ENCODE measurements around the gene JMJD7. TPM values are rescaled to one million over a fixed set of nuclear protein-coding genes. Genes with fewer than 3 reads are reported as not detected.
A peak's percentile ranks its signal among the peaks of the same experiment; 100 is the strongest.

The JMJD7 gene
- total and polyA plus RNA-seq, 10 donors = 3.2 to 20.1 (median 10.7) TPM

GRCh38 chr15:41886741-41887140 lies 58.8 kb downstream of the JMJD7 start:
- TF ChIP-seq POLR2AphosphoS5 (IDR thresholded peaks at IDR 0.05) (no peak), POLR2A (IDR thresholded peaks at IDR 0.05) (no peak), CTCF (IDR thresholded peaks at IDR 0.05 in 8 of 11, conservative IDR thresholded peaks at IDR 0.05 in 3 of 11) (no peak)
- H3K36me3 ChIP-seq = no peaks in the 10 kb centered on the region
- H3K9me3 ChIP-seq = no peaks in the 10 kb centered on the region
- DNase-seq = no peak
- H3K27ac ChIP-seq = no peak overlapping the region
- H3K4me1 ChIP-seq = peaks cover 1 to 30% (median 21%) of the 10 kb centered on the region in 6 donors
- intact Hi-C loops (cut with DNase I; ENCODE audit: low total_unique reads) = no loop called here
- peaks cover 0 to 14% (median 9%) of the 10 kb centered on the region in 7 donors for H3K27me3 ChIP-seq (replicated peaks in 1 of 7)
- WGBS, 5 donors = 92 to 98% (median 95%) methylated on average over 7 of the region's 7 CpGs
- no peak overlapping the region for H3K4me3 ChIP-seq

DNA sequence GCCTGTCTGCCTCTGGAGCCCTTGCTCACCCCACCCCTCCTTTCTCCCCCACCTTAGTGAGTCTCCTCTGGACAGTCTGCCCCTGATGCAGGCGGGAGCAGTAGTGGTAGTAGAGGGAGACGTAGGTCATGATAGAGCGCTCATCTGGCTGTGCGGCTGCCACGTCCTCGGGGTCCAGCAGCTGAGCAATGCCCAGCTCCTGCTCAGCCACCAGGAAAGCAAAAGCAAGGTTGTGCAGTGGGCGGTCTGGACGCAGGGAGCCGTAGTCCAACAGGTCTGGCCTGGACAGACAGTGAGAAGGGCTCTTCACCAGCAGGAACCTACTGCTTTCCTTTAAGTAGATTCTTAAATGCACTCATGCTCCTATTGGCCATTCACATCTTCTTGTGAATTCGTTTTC lies 59.3 kb downstream of the JMJD7 start:
- peak; percentile 59 for DNase-seq
- intact Hi-C loops (cut with DNase I; ENCODE audit: low total_unique reads) = no loop called here
- H3K27ac ChIP-seq = no peak overlapping the region
- peaks cover 0 to 30% (median 17%) of the 10 kb centered on the region in 6 donors for H3K4me1 ChIP-seq
- WGBS, 5 donors = 95 to 98% (median 98%) methylated on average over 7 to 10 of the region's 10 CpGs
- no peak overlapping the region for H3K4me3 ChIP-seq
- H3K27me3 ChIP-seq (replicated peaks in 1 of 7) = peaks cover 0 to 10% (median 5%) of the 10 kb centered on the region in 7 donors
- H3K9me3 ChIP-seq = no peaks in the 10 kb centered on the region
- H3K36me3 ChIP-seq = no peaks in the 10 kb centered on the region
- no peak for TF ChIP-seq POLR2AphosphoS5 (IDR thresholded peaks at IDR 0.05)
- TF ChIP-seq CTCF (IDR thresholded peaks at IDR 0.05 in 8 of 11, conservative IDR thresholded peaks at IDR 0.05 in 3 of 11) = no peak
- no peak for TF ChIP-seq POLR2A (IDR thresholded peaks at IDR 0.05)

Small RNA genes lying within 50 kb of the gene (microRNA-seq; reads per million reads assigned to microRNA genes)
- gene MIR4310 = 0 reads per million in 3 donors

Small RNA genes lying within 50 kb of the gene (small RNA-seq; reads per million reads assigned to genes)
- gene JMJD7-PLA2G4B (0 reads per million in 4 donors), gene MIR4310 (0 reads per million in 4 donors), gene RNA5SP393 (0 reads per million in 4 donors)

Other genes starting within 250 kb of the JMJD7 start
- 10 to 100 TPM; 38.5 to 67.7 (median 54.8) TPM for gene MGA, start 167.7 kb upstream of the JMJD7 start, total RNA-seq
- 1 to 10 TPM; 2.7 to 4.0 (median 3.2) TPM for gene MGA, start 167.7 kb upstream of the JMJD7 start, polyA plus RNA-seq
- 10 to 100 TPM; 19.9 to 44.5 (median 37.4) TPM for gene MAPKBP1, start 53.6 kb upstream of the JMJD7 start, total RNA-seq
- gene MAPKBP1, start 53.6 kb upstream of the JMJD7 start, polyA plus RNA-seq = 10 to 100 TPM in 2 of 3 donors, 1 to 10 TPM in 1; 2.4 to 16.6 (median 12.5) TPM
- gene PLA2G4B, start 10.8 kb downstream of the JMJD7 start, total RNA-seq = 10 to 100 TPM in 4 of 7 donors, 1 to 10 TPM in 3; 4.0 to 14.4 (median 10.2) TPM
- gene PLA2G4B, start 10.8 kb downstream of the JMJD7 start, polyA plus RNA-seq = 10 to 100 TPM; 10.6 to 20.8 (median 18.5) TPM
- 1 to 10 TPM in 2 of 7 donors, under 1 TPM in 5; 0.19 to 1.2 (median 0.67) TPM for gene SPTBN5, start 66.0 kb downstream of the JMJD7 start, total RNA-seq
- 1 to 10 TPM in 2 of 3 donors, under 1 TPM in 1; 0.41 to 2.0 (median 1.6) TPM for gene SPTBN5, start 66.0 kb downstream of the JMJD7 start, polyA plus RNA-seq
- gene EHD4, start 144.5 kb downstream of the JMJD7 start, total RNA-seq = 10 to 100 TPM; 20.4 to 33.2 (median 22.1) TPM
- gene EHD4, start 144.5 kb downstream of the JMJD7 start, polyA plus RNA-seq = 1 to 10 TPM; 5.5 to 9.7 (median 7.7) TPM
- not detected for gene PLA2G4E, start 192.9 kb downstream of the JMJD7 start, total RNA-seq
- gene PLA2G4E, start 192.9 kb downstream of the JMJD7 start, polyA plus RNA-seq = not detected